Urinary bladder (tissue), 4 donors: Measurements from ENCODE around the gene LGALS14. TPM values are rescaled to one million over a fixed set of nuclear protein-coding genes. Genes with fewer than 3 reads are reported as not detected.
"Not testable (repeated sequence)": the region's sequence is repeated elsewhere in the genome, so short reads cannot be mapped to it uniquely, and the experiment has no call there.

Experiments used
- DNase-seq: peaks from one replicate; pipeline ENCODE4 v3.0.0-alpha.2; 2015; ENCODE audit errors: extremely low spot score
- H3K27ac ChIP-seq: one replicate; pipeline ENCODE4 v1.5.1; 2013; ENCODE audit warnings: low read depth, mild to moderate bottlenecking, moderate library complexity
- H3K36me3 ChIP-seq: one replicate; pipeline ENCODE4 v1.6.1; 2013; ENCODE audit warnings: mild to moderate bottlenecking, moderate library complexity; ENCODE audit not compliant: insufficient read depth
- H3K4me1 ChIP-seq: one replicate; pipeline ENCODE4 v1.6.1; 2013; ENCODE audit warnings: mild to moderate bottlenecking, moderate library complexity; ENCODE audit not compliant: insufficient read depth
- H3K4me3 ChIP-seq: one replicate; pipeline ENCODE4 v1.5.1; 2013; ENCODE audit warnings: low read depth, low read length
- WGBS: extraction: QIAGEN DNeasy Blood & Tissue Kit; methylation state at CpG from one replicate; pipeline ENCODE4 v1.1.7; 2013; 5-methylcytosine and 5-hydroxymethylcytosine counted together
- polyA plus RNA-seq: library from polyadenylated mRNA; stranded (reverse); fragments of 200-250 nt; gene quantifications from one replicate; pipeline ENCODE4 v1.2.3, GENCODE V29; 2013
- total RNA-seq: library from RNA; depleted of rRNA; stranded (reverse); fragments of >200 nt; gene quantifications from one replicate; pipeline ENCODE4 v1.2.3, GENCODE V29; 2014
- donor health status: healthy with polysubstance abuse.
- donor health status: healthy.

Gene LGALS14
- total and polyA plus RNA-seq, 2 donors, result not detected

DNA sequence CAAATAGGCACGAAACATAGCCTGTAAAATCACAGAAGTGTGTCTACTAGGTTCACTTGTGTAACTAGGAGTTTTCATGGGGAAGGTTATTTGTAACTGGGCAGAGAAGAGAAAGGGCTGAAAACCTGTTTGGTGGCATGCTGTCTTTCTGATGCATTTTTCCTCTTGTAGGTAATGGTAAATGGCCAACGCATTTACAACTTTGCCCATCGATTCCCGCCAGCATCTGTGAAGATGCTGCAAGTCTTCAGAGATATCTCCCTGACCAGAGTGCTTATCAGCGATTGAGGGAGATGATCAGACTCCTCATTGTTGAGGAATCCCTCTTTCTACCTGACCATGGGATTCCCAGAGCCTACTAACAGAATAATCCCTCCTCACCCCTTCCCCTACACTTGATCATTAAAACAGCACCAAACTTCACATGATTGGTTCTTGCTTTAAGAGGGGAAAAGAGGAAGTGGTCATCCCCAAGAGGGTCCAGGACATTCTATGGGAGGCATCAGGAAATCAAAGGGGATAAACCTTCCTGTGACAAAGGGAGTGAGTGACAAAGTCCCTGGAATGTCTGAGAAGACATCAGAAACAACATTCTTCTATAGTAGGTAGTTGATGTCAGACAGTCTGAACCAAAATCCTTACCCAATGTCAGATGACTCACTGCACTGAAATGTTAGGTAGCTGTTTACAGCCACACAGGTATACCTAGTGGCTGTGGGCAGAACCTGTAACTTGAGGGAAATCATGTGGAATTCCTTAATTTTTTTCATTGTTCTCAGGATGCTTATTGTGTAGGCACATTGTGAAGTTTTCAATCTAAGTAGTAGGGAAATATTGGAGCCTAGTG, 5.0 kb downstream of the LGALS14 start:
- no peaks in the 10 kb centered on the region for H3K4me1 ChIP-seq
- WGBS, result 81% methylated on average over 5 of the region's 5 CpGs
- no peak for DNase-seq
- no peak overlapping the region for H3K27ac ChIP-seq
- no peak overlapping the region for H3K4me3 ChIP-seq
- no peaks in the 10 kb centered on the region for H3K36me3 ChIP-seq

DNA sequence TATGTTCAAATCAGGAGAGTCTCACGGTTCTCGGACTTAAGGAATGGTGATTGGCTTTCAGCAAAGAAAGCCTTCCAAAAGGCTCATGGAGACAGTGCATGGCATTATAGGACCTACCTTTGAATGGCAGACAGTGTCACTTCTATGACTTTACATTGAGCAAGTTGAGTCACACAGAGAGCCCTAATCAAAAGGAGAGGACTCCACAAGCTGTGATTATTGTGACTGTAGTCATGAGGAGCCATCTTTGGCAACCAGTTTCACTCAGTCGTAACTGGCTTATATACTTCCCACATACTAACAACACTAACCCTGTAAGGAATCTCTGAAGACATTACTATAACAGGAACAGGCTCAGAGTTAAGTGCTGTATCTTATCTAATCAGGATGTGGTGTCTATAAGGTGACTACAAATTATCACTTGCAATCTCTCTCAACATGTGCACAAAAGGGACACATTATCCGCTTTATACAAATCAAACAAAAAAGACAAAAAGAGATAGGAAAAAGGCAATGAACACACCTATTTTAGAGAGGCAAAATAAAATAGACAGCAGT, 6.1 kb downstream of the LGALS14 start:
- Histone ChIP-seq H3K4me1 (no peaks in the 10 kb centered on the region), H3K27ac (no peak overlapping the region), H3K36me3 (no peaks in the 10 kb centered on the region), H3K4me3 (no peak overlapping the region)
- 82% methylated on average over 4 of the region's 4 CpGs for WGBS
- no peak for DNase-seq

DNA sequence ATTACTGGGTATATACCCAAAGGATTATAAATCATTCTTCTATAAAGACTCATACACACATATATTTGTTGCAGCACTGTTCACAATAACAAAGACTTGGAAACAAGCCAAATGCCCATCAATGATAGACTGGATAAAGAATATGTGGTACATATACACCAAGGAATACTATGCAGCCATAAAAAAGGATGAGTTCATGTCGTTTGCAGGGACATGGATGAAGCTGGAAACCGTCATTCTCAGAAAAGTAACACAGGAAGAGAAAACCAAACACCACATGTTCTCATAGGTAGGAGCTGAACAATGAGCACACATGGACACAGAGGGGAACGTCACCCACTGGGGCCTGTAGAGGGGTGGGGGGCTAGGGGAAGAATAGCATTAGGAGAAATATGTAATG, 15.9 kb downstream of the LGALS14 start:
- DNase-seq, H3K36me3 ChIP-seq, H3K4me1 ChIP-seq, H3K4me3 ChIP-seq, H3K27ac ChIP-seq: not testable (repeated sequence)
- WGBS, result 61% methylated on average over 3 of the region's 3 CpGs

DNA sequence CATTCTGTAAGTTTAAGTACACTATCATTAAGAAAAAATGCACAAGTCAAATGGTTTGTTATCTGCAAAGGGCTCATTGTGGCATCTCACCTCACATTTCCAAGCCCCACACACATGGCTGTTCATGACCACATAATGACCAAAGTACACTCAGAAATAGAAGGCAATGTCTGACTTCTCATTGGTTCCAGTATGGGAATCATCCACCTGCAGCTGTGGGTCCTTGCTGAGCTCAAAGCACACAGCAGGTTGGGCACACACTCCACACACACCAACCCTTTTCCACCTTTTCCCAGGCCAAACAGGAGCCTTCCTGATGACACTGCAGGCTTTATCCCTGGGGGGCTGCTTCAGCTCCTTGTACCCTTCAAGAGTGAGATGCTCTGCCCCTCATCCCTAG, 21.7 kb downstream of the LGALS14 start:
- Histone ChIP-seq H3K36me3 (no peaks in the 10 kb centered on the region), H3K4me1 (no peaks in the 10 kb centered on the region), H3K27ac (no peak overlapping the region), H3K4me3 (no peak overlapping the region)
- DNase-seq, result no peak

DNA sequence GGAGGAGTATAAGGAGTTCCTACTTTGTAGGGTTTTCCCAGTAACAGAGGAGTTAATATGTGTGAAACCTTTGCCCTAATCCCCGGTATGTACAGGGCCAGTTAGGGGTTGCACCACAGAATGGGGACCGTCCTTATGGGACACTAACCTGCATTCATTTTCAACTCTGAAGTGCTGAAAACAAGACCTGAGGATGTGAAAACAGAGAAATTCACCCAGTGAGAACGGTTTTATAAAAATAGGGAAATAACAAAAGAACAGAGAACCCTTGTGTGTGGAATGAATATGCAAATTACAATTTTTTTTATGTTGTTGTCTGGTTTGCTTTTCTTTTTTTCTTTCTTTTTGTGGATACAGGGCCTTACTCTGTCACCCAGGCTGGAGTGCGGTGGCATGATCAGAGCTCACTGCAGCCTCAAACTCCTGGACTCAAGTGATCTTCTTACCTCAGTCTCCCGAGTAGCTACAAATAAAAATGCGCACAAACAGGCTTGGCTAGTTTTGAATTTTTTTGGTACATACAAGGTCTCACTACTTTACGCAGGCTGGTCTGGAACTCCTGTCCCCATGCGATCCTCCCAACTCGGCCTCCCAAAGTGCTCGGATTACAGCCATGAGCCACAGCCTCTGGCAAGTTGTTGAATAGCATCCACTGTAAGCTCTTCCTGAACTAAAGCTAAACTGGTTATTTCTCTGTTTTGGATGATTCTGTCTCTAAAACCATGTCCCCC, 23.0 kb downstream of the LGALS14 start:
- no peak overlapping the region for H3K27ac ChIP-seq
- WGBS, result 74% methylated on average over 10 of the region's 10 CpGs
- no peak for DNase-seq
- no peak overlapping the region for H3K4me3 ChIP-seq
- H3K36me3 ChIP-seq, result no peaks in the 10 kb centered on the region
- H3K4me1 ChIP-seq, result no peaks in the 10 kb centered on the region

DNA sequence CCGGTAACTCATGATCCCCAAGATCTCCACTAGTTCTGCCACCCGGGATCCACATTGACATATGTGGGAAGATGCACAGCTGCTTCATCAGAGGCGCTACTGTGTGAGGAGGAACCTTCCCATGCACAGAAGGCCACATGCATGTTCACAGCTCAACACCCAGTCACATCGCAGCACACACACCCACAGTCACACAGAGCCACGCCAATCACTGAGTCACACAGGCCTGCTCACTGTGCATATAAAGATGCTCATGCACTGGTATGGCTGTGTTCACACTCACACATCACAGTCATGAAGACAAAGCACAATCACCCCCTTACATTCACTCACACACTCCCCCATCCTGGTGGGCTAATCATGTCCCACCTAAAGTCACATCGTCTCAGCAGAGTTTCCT, 23.8 kb downstream of the LGALS14 start:
- Histone ChIP-seq H3K36me3 (no peaks in the 10 kb centered on the region), H3K4me1 (no peaks in the 10 kb centered on the region), H3K27ac (no peak overlapping the region), H3K4me3 (no peak overlapping the region)
- WGBS, result 89% methylated on average over 6 of the region's 6 CpGs
- no peak for DNase-seq

DNA sequence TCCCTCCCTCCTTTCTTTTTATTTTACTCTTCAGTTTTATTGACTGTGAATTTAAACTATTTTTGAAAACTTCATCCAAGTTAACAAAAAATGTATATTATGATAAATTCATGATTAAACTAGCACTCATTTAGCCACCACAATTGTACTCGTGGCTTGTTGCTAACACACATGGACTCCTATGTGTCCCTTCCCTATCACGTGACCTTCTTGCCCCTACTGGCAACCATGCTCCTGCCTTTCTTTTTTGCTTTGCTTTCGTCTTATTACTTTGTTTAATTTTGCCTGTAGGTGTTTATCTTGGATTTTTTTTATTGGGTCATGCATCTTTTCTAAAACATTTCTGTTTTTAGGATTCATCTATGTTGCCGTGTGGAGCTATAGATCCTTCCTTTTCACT, 25.3 kb downstream of the LGALS14 start:
- no peak for DNase-seq
- Histone ChIP-seq H3K4me1 (no peaks in the 10 kb centered on the region), H3K27ac (no peak overlapping the region), H3K4me3 (no peak overlapping the region), H3K36me3 (no peaks in the 10 kb centered on the region)
- 42% methylated on average over 4 of the region's 4 CpGs for WGBS

DNA sequence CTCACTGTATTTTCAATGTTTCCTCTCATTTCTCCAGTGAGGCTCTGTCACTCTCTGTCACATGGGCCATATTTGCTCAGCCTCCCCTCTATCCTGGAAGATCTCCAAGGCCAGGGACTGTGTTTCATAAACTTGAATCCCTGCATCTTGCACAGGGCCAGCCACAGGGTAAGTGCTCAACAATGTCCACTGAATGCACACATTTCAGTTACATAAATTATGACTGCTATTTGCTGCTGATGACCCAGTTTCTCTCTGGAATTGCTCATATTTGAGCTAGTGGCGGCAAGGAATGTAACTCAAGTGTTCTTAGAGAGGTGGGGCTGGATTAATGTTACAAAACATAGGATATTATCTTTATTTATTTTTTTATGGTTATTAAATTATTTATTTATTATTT, 27.4 kb downstream of the LGALS14 start:
- no peak overlapping the region for H3K27ac ChIP-seq
- H3K4me3 ChIP-seq, result no peak overlapping the region

DNA sequence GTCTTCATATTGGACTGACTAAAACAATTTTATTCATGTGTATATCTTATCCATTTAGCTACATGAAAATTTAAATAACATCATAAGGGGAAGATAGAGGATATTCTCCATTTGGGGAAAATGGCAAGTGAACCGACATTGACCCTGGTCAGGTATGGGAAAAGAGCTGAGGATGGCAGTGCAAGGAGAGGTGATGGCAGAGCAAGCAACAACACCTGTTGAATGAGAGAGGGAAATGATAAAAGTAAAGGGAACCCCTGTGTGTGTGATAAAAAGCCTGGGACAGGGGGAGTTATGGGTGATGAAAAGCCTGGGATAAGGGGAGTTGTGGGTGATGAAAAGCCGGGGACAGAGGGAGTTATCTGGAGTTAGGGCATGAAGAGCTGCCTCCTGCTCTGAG, 29.6 kb downstream of the LGALS14 start:
- H3K36me3 ChIP-seq, result no peaks in the 10 kb centered on the region
- no peak for DNase-seq
- WGBS, result 84% methylated on average over 2 of the region's 2 CpGs
- H3K4me3 ChIP-seq, result no peak overlapping the region
- no peak overlapping the region for H3K27ac ChIP-seq
- no peaks in the 10 kb centered on the region for H3K4me1 ChIP-seq

More for the DNA sequence above, 27.4 kb downstream of the LGALS14 start:
- no peak for DNase-seq
- Histone ChIP-seq H3K36me3 (no peaks in the 10 kb centered on the region), H3K4me1 (no peaks in the 10 kb centered on the region)
- 88% methylated on average over 1 of the region's 1 CpG for WGBS

DNA sequence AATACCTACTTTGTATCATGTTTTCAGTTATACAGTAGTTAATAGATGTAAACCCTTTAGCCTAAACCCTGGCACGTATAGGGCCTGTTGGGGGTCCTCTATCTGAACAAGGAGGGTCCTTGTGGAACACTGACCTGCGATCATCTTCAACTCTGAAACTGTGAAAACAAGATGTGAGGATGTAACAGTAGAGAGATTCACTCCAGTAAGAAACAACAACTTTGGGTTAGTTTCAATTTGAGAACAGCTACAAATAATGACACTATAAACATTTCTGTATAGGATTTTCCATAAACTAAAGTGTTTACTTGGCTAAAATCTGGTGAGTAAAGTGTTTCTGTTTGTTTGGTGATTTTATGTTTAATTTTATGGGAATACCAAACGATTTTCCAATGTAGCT, 31.4 kb downstream of the LGALS14 start:
- Histone ChIP-seq H3K4me1 (no peaks in the 10 kb centered on the region), H3K4me3 (no peak overlapping the region), H3K27ac (no peak overlapping the region), H3K36me3 (no peaks in the 10 kb centered on the region)
- WGBS, result 30% methylated on average over 3 of the region's 3 CpGs
- DNase-seq, result no peak

DNA sequence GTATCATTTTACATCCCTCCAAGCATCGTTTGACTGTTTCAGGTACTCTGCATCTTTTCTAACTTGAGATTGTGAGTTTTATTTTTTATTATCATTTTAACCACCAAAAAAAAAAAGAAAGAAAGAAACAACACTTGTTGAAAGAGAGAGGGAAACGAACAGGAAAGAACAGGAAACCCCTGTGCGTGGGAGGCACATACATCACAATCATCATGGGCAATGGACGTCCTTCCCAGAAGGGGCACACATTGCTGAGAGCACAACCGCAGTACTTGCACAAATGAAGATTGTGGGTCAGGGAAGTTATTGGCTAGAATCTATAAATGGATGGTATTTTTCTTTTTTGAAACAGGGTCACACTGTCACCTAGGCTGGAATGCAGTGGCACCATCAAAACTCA, 31.8 kb downstream of the LGALS14 start:
- DNase-seq, result no peak
- Histone ChIP-seq H3K4me1 (no peaks in the 10 kb centered on the region), H3K27ac (no peak overlapping the region), H3K36me3 (no peaks in the 10 kb centered on the region), H3K4me3 (no peak overlapping the region)
- WGBS, result 52% methylated on average over 5 of the region's 5 CpGs

DNA sequence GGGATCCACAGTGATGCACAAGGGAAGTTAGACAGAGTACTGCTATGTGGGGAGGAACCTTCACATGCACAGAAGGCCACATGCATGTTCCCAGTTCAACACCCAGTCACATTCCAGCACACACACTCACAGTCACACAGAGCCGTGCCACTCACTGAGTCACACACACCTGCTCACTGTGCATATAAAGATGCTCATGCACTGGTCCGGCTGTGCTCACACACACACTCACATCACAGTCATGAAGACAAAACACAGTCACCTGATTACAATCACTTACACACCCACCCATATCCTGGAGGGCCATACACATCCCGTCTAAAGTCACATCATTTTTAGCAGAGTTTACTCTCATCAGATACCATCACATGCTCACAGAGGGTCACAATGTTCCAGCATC, 33.1 kb downstream of the LGALS14 start:
- H3K4me1 ChIP-seq, result no peaks in the 10 kb centered on the region
- no peak for DNase-seq

DNA sequence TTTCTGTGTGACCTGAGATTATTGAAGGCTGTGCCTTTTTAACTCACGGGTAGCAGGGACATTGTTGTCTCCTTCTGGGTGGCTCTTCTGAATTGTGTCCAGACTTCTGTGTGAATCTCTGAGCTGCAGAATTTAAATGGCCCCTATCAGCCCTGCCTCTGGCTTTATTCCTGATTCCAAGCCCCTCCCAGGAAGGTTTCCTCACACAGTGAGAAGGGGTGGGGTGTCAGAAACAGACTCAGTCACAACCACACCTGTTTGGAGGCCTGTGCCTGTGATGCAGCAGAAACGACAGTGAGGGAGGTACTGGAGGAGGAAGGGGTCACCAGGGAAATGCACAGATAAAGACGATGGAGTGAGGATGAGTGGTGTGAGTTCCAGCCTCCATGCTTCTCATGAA, 33.6 kb downstream of the LGALS14 start, which contains the start of gene CLC:
CLC (minus strand) TSS at position 139 of the 400 bp plus-strand sequence; CDS start at position 62, 77 bp downstream.
- no peak for DNase-seq
- Histone ChIP-seq H3K4me1 (no peaks in the 10 kb centered on the region), H3K27ac (no peak within 1 kb of the TSS), H3K36me3 (no peaks in the 10 kb centered on the region), H3K4me3 (no peak within 1 kb of the TSS)
- WGBS, result 36% methylated on average over 3 of the region's 3 CpGs

More for the DNA sequence above, 33.1 kb downstream of the LGALS14 start:
- H3K4me3 ChIP-seq, result no peak overlapping the region
- no peaks in the 10 kb centered on the region for H3K36me3 ChIP-seq
- 69% methylated on average over 3 of the region's 3 CpGs for WGBS
- no peak overlapping the region for H3K27ac ChIP-seq

DNA sequence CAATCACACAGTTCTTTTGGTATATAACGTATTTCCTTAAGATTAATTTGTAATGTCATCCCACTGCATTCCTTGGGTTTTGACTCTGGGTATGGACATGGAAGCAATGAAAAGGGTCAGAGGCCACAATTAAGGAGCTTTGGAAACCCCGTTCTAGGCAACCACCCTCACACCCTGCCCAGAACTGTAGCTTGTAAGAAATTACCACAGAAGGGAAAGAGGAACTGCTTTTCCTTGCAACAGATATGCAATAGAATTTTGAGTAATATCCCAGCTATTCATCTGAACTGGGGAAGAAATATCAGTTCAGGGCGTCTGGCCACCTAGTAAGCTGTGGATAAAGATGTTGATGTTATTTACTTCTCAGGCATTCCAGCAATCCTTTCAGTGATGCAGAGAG, 34.5 kb downstream of the LGALS14 start:
- Histone ChIP-seq H3K27ac (no peak overlapping the region), H3K4me1 (no peaks in the 10 kb centered on the region), H3K36me3 (no peaks in the 10 kb centered on the region), H3K4me3 (no peak overlapping the region)
- WGBS, result 29% methylated on average over 3 of the region's 3 CpGs
- DNase-seq, result no peak
